ENCODE results near the gene ABL2.
"Not testable (repeated sequence)": the region's sequence is repeated elsewhere in the genome, so short reads cannot be mapped to it uniquely, and the experiment has no call there.

The ABL2 gene

GRCh38 chr1:179213317-179213716 lies 16.2 kb downstream of the ABL2 start:
- not testable (repeated sequence) for DNase-seq

GRCh38 chr1:179208681-179209477 lies 20.6 kb downstream of the ABL2 start:
- DNase-seq: no peak

GRCh38 chr1:179206812-179207211 lies 22.7 kb downstream of the ABL2 start:
- DNase-seq: no peak

GRCh38 chr1:179205284-179205683 lies 24.2 kb downstream of the ABL2 start:
- no peak for DNase-seq

GRCh38 chr1:179202161-179202560 lies 27.3 kb downstream of the ABL2 start:
- no peak for DNase-seq

GRCh38 chr1:179200586-179200985 lies 28.9 kb downstream of the ABL2 start:
- no peak for DNase-seq

- no peak for DNase-seq
Measured at GRCh38 chr1:179197690-179198297, 31.7 kb downstream of the ABL2 start.

GRCh38 chr1:179195857-179196256 lies 33.6 kb downstream of the ABL2 start:
- DNase-seq: not testable (repeated sequence)

GRCh38 chr1:179195376-179195775 lies 34.1 kb downstream of the ABL2 start:
- DNase-seq: no peak

- no peak for DNase-seq
Measured at GRCh38 chr1:179194068-179194537, 35.4 kb downstream of the ABL2 start.

GRCh38 chr1:179190861-179191260 lies 38.6 kb downstream of the ABL2 start:
- no peak for DNase-seq

- DNase-seq: no peak
Measured at GRCh38 chr1:179187735-179188471, 41.6 kb downstream of the ABL2 start.

- no peak for DNase-seq
Measured at GRCh38 chr1:179187043-179187442, 42.4 kb downstream of the ABL2 start.

GRCh38 chr1:179184403-179184802 lies 45.1 kb downstream of the ABL2 start:
- no peak for DNase-seq

- no peak for DNase-seq
Measured at GRCh38 chr1:179183857-179184256, 45.6 kb downstream of the ABL2 start.

- DNase-seq: no peak
Measured at GRCh38 chr1:179178950-179179349, 50.5 kb downstream of the ABL2 start.

GRCh38 chr1:179178183-179178582 lies 51.3 kb downstream of the ABL2 start:
- no peak for DNase-seq

- no peak for DNase-seq
Measured at GRCh38 chr1:179177615-179178014, 51.9 kb downstream of the ABL2 start.

- DNase-seq: no peak
Measured at GRCh38 chr1:179177182-179177581, 52.3 kb downstream of the ABL2 start.

GRCh38 chr1:179175011-179175841 lies 54.3 kb downstream of the ABL2 start:
- DNase-seq: no peak

GRCh38 chr1:179170468-179170770 lies 59.1 kb downstream of the ABL2 start:
- DNase-seq: not testable (repeated sequence)

GRCh38 chr1:179169616-179170467 lies 59.6 kb downstream of the ABL2 start:
- DNase-seq: no peak

All from activated CD4-positive, alpha-beta T cell treated with anti-CD3 and anti-CD28 coated beads, Interleukin-2, amount 50 U/mL, for 1 hour (primary cell).